CD4-positive, alpha-beta T cell treated with Interleukin-17A for 4 hours (primary cell): ENCODE results near the gene HOXB8.

Experiments
- DNase-seq: peaks from one replicate; pipeline ENCODE4 v3.0.0-alpha.2; 2020; ENCODE audit warnings: mixed read lengths

Gene HOXB8

DNA sequence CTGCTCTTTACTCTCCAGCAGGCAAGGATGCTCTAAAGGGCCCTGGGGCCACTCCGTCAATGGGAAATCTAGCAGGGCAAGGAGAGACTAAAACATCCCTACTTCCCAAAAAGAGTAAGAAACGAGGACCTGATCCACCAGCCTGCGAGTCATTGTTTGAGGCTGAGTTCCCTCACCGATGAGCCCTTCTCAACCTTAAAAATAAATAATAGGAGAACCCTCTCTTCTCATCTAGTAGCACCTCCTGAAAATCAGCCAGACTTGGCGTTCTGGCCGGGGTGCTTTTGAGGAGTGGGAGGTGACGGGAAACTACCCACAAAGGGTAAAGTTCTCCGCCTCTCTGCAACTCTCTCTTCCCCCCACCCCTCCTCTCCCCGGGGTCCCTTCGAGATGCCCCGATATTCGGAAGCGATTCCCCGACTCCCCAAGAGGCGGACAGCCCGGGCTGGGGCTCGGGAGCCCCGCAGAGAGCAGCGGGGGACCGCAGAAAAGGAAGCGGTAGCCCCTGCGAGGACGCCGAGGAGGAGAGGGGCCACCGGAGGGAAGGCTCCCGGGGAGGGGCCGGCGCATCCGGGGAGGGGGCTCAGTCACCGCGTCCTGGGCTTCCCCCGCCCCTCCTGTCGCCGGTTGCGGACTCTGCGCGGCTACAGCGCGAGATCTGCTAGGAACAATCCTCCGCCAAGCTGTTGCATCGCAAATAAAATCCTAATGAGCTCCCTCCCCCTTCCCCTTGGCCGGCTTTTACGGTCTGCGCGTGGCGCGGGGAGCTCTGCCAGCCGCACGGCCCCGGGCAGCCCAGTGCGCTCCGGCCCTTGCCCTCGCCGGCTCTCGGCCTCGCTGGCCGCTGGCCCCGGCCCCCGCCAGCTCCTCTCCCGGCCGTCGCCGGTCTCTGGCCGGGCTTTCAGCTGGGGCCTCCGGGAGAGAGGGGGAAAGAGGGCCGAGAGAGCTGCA lies 9.7 kb upstream of the HOXB8 start:
- no peak for DNase-seq

DNA sequence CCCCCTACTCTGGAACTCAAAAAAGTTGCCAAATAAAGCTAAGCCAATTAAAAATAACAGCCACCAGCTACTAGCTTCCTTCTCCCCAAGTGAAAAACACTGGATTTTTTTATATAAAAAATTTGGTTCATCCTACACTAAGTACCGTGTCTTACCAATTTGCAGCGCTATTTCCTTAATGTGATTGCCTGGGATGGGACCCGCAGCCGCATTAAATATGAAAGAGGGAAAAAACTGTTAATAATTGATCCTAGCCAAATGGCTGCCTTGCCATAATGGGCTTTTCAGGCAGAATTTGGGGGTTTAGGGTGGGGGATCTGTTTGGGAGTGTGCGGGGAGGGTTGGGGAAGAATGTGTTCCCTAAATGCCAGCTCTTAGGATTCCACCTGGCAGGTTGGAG lies 9.0 kb upstream of the HOXB8 start:
- DNase-seq = no peak

DNA sequence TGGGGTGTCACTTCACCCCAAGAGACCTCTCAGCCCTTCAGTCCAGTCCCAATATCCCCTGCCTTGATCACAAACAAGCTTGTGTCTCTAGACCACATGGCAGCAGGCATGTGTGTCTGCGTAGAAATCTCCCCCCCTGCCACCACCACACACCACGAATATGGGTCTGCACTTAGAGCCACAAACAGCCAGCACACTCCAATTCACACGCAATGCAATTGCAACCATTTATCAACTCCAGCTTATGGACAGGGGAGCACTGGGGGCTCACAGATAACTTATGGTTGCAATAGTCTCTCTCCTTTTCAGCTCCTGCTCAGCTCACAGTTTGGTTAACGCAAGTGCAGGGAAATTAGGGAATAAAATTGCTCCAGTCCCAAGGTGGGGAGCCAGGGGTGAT lies 8.5 kb upstream of the HOXB8 start:
- DNase-seq = no peak

GRCh38 chr17:48622857-48623256 lies 7.8 kb upstream of the HOXB8 start:
- DNase-seq = no peak

GRCh38 chr17:48621410-48622392 lies 6.6 kb upstream of the HOXB8 start:
- DNase-seq = no peak

DNA sequence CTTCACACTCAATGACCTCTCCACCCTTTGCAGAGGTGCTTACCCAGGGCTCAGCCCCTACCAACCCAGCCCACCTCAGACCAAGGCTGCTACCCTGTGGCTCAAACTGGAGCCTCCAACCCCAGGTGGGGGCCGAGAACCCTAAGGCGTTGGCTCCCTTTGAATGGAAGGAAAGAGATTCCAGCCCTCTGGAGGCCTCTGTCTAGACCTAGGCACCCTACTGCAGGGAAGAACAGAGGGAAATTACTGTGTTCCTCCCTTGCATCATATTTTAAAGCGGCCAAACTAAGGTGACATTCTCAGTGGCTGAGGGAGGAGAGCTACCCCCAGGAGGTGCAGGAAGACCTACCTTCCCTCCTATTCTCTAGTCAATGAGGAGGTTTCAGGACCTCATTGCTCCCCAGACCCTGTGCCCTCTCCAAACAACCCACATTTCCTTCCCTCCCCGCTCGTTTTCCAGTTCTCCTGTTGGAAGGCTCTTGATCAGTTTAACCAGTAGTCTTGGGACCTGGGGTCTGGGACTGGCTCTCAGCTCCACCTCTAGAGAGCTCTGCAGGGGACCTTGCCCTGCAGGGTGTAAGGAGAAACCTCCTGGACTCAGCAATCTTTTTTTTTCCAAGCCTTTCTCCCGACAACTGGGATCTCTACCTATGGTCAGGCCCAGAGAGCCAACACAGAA lies 5.5 kb upstream of the HOXB8 start:
- DNase-seq = no peak

GRCh38 chr17:48619826-48620449 lies 4.8 kb upstream of the HOXB8 start:
- DNase-seq = no peak

- DNase-seq = peak; percentile 89
These were observed 3.3 kb upstream of the HOXB8 start for GRCh38 chr17:48618256-48618896.

GRCh38 chr17:48617471-48618255 lies 2.6 kb upstream of the HOXB8 start:
- DNase-seq = no peak

GRCh38 chr17:48616717-48617470 lies 1.8 kb upstream of the HOXB8 start:
- no peak for DNase-seq

GRCh38 chr17:48615963-48616716 lies 1.0 kb upstream of the HOXB8 start:
- DNase-seq = no peak

GRCh38 chr17:48613862-48614694 lies 1.0 kb downstream of the HOXB8 start:
- DNase-seq = peak; percentile 51

GRCh38 chr17:48612854-48613691 lies 2.0 kb downstream of the HOXB8 start:
- DNase-seq = peak; percentile 62

DNA sequence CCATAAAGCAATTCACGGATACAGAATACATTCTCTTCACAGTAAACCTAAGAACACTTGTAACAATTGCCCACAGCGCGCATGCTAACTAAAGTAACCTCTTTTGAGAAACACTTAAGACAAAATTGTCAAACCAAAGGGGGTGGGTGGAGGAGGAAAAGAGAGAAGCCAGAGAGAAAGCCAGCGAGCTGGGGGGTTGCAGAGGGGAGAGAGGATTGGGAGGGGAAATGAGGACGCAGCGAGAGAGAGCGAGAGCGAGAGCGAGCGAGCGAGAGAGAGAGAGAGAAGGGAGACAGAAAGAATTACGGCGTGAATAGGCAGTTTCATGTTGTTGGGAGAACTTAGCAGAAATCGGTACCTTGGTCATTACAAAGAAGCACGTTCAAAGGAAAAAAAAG lies 2.6 kb downstream of the HOXB8 start:
- DNase-seq = no peak

DNA sequence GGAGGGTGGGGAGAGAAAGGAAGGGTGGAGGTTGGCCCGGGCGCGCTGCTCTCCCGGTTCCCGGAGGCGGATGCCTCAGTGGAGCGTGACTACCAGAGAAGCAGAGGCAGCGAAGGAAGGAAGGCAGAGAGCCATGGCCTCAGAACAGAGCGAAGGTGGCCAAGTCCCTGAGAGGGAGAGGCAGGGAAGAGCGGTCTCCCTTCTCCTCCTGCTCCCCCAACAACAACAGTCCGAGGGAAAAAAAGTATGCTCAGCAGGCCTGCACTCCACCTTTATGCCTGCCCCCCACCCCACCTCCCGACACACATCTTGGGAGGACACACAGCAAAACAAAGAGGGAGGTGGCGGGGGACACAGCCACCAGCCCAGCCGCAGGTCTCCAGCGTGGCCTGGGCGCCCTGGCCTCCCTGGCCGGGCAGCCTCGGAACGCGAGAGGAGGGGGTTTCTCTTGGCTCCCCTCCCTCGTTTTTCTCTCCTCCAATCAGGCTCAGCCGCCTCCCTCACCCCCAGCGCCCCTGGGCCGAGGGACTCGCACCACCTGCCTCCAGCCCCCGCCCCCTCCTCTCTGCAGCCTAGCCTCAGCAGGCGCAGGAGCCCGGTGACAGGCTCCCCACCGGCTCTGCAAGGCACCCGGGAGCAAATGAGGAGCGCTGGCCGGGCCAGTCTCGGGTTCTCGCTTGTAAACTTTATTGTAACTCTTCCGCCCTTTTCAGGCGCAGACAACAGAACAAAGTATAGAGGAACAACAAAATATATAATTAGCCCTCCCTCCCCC lies 3.2 kb downstream of the HOXB8 start:
- DNase-seq = peak; percentile 25

GRCh38 chr17:48611213-48611612 lies 3.9 kb downstream of the HOXB8 start:
- DNase-seq = no peak
